ENCODE data around the gene TMEM147.

Gene TMEM147

GRCh38 chr19:35525873-35526272, 19.6 kb upstream of the TMEM147 start:
- no peak overlapping the region for H3K4me2 ChIP-seq (ENCODE audit: low read length)
- H3K79me2 ChIP-seq (ENCODE audit: insufficient read depth, low read length): no peaks in the 10 kb centered on the region
- H3K36me3 ChIP-seq (ENCODE audit: insufficient read depth, low read length): no peaks in the 10 kb centered on the region
- no peaks in the 10 kb centered on the region for H3K9me2 ChIP-seq (ENCODE audit: low read depth, low read length)
- no peak overlapping the region for H3K4me3 ChIP-seq (ENCODE audit: low read depth, low read length, poor library complexity, severe bottlenecking)
- H3K27ac ChIP-seq (ENCODE audit: low read depth, low read length, poor library complexity, severe bottlenecking): no peak overlapping the region
- TF ChIP-seq CTCF (IDR thresholded peaks at IDR 0.05; ENCODE audit: low read length): no peak
- no peak for TF ChIP-seq EZH2 (IDR thresholded peaks at IDR 0.05; ENCODE audit: borderline replicate concordance, low read length)
- no peak overlapping the region for H3K9ac ChIP-seq (ENCODE audit: low read length)
- H4K20me1 ChIP-seq (ENCODE audit: insufficient read depth, low read length): no peaks in the 10 kb centered on the region
- no peaks in the 10 kb centered on the region for H3K4me1 ChIP-seq (ENCODE audit: insufficient read depth, low read length, severe bottlenecking)
- no peak overlapping the region for H2AFZ ChIP-seq (ENCODE audit: low read length)
- H3K27me3 ChIP-seq (ENCODE audit: insufficient read depth, low read length): 0 out of 2 replicates have a peak, but pooled peaks cover 5% of the 10 kb centered on the region
- no peaks in the 10 kb centered on the region for H3K9me3 ChIP-seq (ENCODE audit: low read length)
- no peaks in the 10 kb centered on the region for H3F3A ChIP-seq (ENCODE audit: insufficient read depth, low read length)

- Histone ChIP-seq H3K4me3 (ENCODE audit: low read depth, low read length, poor library complexity, severe bottlenecking) (no peak within 1 kb of the TSS), H3K27me3 (ENCODE audit: insufficient read depth, low read length) (0 out of 2 replicates have a peak, but pooled peaks cover 5% of the 10 kb centered on the region), H3K27ac (ENCODE audit: low read depth, low read length, poor library complexity, severe bottlenecking) (no peak within 1 kb of the TSS), H3K4me2 (ENCODE audit: low read length) (no peak within 1 kb of the TSS), H3K4me1 (ENCODE audit: insufficient read depth, low read length, severe bottlenecking) (no peaks in the 10 kb centered on the region), H3K9me3 (ENCODE audit: low read length) (no peaks in the 10 kb centered on the region), H2AFZ (ENCODE audit: low read length) (no peak within 1 kb of the TSS), H4K20me1 (ENCODE audit: insufficient read depth, low read length) (no peaks in the 10 kb centered on the region), H3K9me2 (ENCODE audit: low read depth, low read length) (no peaks in the 10 kb centered on the region), H3K36me3 (ENCODE audit: insufficient read depth, low read length) (no peaks in the 10 kb centered on the region), H3K9ac (ENCODE audit: low read length) (no peak within 1 kb of the TSS), H3K79me2 (ENCODE audit: insufficient read depth, low read length) (no peaks in the 10 kb centered on the region), H3F3A (ENCODE audit: insufficient read depth, low read length) (no peaks in the 10 kb centered on the region)
- TF ChIP-seq EZH2 (IDR thresholded peaks at IDR 0.05; ENCODE audit: borderline replicate concordance, low read length): no peak
- no peak for TF ChIP-seq CTCF (IDR thresholded peaks at IDR 0.05; ENCODE audit: low read length)
Measured at GRCh38 chr19:35528218-35529038, 17.0 kb upstream of the TMEM147 start, which contains the start of gene SBSN. SBSN (minus strand) TSS chr19:35528311; CDS start chr19:35528281, 30 bp downstream.

GRCh38 chr19:35529241-35530218, 15.9 kb upstream of the TMEM147 start:
- Histone ChIP-seq H3K27me3 (ENCODE audit: insufficient read depth, low read length) (0 out of 2 replicates have a peak, but pooled peaks cover 5% of the 10 kb centered on the region), H3K4me1 (ENCODE audit: insufficient read depth, low read length, severe bottlenecking) (no peaks in the 10 kb centered on the region), H3K27ac (ENCODE audit: low read depth, low read length, poor library complexity, severe bottlenecking) (no peak overlapping the region), H3K36me3 (ENCODE audit: insufficient read depth, low read length) (no peaks in the 10 kb centered on the region), H3K9me3 (ENCODE audit: low read length) (no peaks in the 10 kb centered on the region), H3K9me2 (ENCODE audit: low read depth, low read length) (no peaks in the 10 kb centered on the region), H4K20me1 (ENCODE audit: insufficient read depth, low read length) (no peaks in the 10 kb centered on the region), H2AFZ (ENCODE audit: low read length) (no peak overlapping the region), H3K79me2 (ENCODE audit: insufficient read depth, low read length) (no peaks in the 10 kb centered on the region), H3K4me2 (ENCODE audit: low read length) (no peak overlapping the region), H3K9ac (ENCODE audit: low read length) (no peak overlapping the region), H3F3A (ENCODE audit: insufficient read depth, low read length) (no peaks in the 10 kb centered on the region), H3K4me3 (ENCODE audit: low read depth, low read length, poor library complexity, severe bottlenecking) (no peak overlapping the region)
- TF ChIP-seq CTCF (IDR thresholded peaks at IDR 0.05; ENCODE audit: low read length) (no peak), EZH2 (IDR thresholded peaks at IDR 0.05; ENCODE audit: borderline replicate concordance, low read length) (no peak)

Measured in OCI-LY1 (cell line).